Measurements from ENCODE around the gene MGST3. TPM values are rescaled to one million over a fixed set of nuclear protein-coding genes. Genes with fewer than 3 reads are reported as not detected.

Gene MGST3
- total RNA-seq, 2 donors from 2014 or later = 56.7 to 70.0 TPM

DNA sequence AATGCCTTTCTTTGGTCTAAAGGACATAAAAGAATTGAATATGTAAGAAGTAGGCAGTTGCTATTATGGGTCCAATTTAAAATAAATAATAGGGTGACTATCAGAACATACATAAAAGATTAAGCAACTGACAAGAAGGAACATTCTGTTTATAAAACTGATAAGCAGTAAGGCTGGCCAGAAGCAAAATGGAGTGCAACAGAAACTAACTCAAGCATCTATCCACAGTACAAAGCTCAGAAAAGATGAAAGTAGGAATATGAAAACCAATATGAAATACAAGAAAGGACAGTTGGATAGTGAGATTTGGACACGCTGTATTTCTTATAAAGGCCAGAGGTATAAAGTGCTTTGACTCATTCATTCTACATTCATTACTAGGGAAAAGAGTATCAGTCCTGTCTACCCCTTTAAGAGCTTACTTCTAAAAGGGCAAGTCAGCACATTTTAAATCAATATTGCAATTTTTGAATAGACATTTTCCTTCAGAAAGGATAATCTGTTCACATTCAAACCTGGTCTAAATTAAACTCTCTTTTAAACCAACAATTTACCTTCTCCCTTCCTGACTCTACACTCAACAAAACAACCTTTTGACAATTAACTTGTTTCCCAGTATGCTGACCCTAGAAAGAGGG, 52.9 kb downstream of the MGST3 start:
- TF ChIP-seq, protein P1, sequence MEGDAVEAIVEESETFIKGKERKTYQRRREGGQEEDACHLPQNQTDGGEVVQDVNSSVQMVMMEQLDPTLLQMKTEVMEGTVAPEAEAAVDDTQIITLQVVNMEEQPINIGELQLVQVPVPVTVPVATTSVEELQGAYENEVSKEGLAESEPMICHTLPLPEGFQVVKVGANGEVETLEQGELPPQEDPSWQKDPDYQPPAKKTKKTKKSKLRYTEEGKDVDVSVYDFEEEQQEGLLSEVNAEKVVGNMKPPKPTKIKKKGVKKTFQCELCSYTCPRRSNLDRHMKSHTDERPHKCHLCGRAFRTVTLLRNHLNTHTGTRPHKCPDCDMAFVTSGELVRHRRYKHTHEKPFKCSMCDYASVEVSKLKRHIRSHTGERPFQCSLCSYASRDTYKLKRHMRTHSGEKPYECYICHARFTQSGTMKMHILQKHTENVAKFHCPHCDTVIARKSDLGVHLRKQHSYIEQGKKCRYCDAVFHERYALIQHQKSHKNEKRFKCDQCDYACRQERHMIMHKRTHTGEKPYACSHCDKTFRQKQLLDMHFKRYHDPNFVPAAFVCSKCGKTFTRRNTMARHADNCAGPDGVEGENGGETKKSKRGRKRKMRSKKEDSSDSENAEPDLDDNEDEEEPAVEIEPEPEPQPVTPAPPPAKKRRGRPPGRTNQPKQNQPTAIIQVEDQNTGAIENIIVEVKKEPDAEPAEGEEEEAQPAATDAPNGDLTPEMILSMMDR (IDR thresholded peaks at IDR 0.05) = no peak
- TF ChIP-seq POLR2A (IDR thresholded peaks at IDR 0.05) = no peak
- H3K36me3 ChIP-seq (replicated peaks in 1 of 2; ENCODE audit: insufficient read depth in 1 of 2, low read depth in 2 of 2) = peaks cover 0 to 2% of the 10 kb centered on the region in 2 donors
- intact Hi-C loops (cut with DNase I) = no loop called here
- WGBS, 2 donors = 30 to 92% methylated on average over 1 of the region's 1 CpG
- H3K9me3 ChIP-seq = no peaks in the 10 kb centered on the region
- H3K4me1 ChIP-seq = peaks cover 10% of the 10 kb centered on the region
- H3K4me3 ChIP-seq = no peak overlapping the region
- ATAC-seq (no peak), DNase-seq (no peak)
- no peak overlapping the region for H3K27ac ChIP-seq
- no peaks in the 10 kb centered on the region for H3K27me3 ChIP-seq

DNA sequence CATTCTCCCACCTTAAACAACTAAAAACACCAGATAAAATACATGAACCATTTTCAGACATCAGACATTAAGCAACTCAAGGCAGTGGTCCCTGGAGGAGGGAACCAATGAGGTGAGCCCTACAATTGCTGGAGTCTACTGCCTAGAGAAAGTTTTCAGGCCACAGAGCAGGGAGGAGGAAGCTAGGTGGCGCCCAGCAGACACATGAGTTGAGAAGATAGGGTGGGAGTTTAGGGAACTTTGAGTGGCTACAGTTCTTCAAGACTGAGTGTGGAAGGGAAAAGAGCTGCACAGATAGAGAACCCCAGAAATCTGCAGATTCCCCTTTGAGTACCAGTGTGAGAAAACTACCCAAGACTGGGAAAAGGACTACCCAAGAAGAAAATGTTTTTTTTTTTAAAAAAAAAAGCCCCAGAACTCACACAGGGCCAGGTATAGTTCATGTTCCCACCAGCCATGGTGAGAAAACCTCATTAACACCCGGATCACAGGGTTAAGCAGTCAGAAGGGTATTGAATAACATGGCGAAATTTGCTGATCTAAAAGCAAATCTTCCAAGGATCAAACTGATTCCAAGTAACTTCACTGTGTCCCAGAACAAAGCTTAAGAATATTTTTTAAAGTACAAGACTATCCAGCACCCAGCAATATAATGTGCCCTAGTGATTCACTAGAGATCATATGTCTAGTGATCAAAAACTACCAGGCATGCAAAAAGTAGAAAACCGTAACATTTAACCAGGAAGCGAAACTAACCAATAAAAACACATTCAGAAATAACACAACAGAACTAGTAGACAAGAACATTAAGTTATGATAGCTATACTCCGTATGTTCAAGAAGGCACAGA, 55.3 kb downstream of the MGST3 start:
- no peak for ATAC-seq

DNA sequence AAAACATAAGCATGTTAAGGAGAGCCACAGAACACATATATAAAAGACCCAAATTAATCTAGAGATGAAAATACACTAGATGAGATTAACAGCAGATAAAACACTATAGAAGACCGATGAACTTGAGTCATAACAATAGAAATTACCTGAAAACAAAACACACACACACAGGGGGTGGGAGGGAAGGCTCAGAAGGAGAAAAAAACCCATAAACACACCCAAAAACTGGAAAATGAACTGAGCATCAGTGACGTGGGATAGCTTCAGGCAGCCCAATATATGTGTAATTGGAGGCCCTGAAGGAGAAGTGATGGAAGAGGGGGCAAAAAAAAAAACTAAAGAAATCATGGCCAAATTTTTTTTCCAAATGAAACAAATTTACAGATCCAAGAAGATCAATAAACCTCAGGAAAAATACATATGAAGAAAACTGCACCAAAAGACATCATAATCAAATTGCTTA, 56.0 kb downstream of the MGST3 start:
- intact Hi-C loops (cut with DNase I) = no loop called here
- Histone ChIP-seq H3K4me3 (no peak overlapping the region), H3K36me3 (replicated peaks in 1 of 2; ENCODE audit: insufficient read depth in 1 of 2, low read depth in 2 of 2) (no peaks in the 10 kb centered on the region), H3K9me3 (no peaks in the 10 kb centered on the region), H3K4me1 (peaks cover 14% of the 10 kb centered on the region), H3K27ac (no peak overlapping the region), H3K27me3 (no peaks in the 10 kb centered on the region)
- ATAC-seq = no peak
- DNase-seq = no peak
- no peak for TF ChIP-seq POLR2A (IDR thresholded peaks at IDR 0.05)
- TF ChIP-seq, protein P1 (IDR thresholded peaks at IDR 0.05) = no peak
- WGBS, 2 donors = 86 to 94% methylated on average over 2 of the region's 2 CpGs

More for the DNA sequence above, 55.3 kb downstream of the MGST3 start:
- Histone ChIP-seq H3K9me3 (no peaks in the 10 kb centered on the region), H3K4me3 (no peak overlapping the region), H3K36me3 (replicated peaks in 1 of 2; ENCODE audit: insufficient read depth in 1 of 2, low read depth in 2 of 2) (peaks cover 0 to under 1% of the 10 kb centered on the region in 2 donors), H3K27me3 (no peaks in the 10 kb centered on the region), H3K4me1 (peaks cover 14% of the 10 kb centered on the region), H3K27ac (no peak overlapping the region)
- intact Hi-C loops (cut with DNase I) = no loop called here
- DNase-seq = no peak
- TF ChIP-seq POLR2A (IDR thresholded peaks at IDR 0.05) = no peak
- TF ChIP-seq, protein P1 (IDR thresholded peaks at IDR 0.05) = no peak
- WGBS, 2 donors = 81 to 92% methylated on average over 6 of the region's 6 CpGs

DNA sequence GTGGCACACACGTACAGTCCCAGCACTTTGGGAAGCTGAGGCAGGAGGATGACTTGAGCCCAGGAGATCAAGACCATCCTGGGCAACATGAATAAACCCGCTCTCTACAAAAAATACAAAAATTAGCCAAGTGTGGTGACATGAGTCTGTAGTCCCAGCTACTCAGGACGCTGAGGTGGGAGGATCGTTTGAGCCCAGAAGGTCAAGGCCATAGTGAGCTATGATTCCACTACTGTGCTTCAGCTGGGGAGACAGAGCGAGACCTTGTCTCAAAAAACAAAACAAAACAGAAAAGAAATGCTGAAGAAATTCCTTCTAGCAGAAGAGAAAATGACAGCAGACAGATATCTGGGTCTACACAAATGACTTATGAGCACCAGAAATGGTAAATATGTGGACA, 57.0 kb downstream of the MGST3 start:
- WGBS, 2 donors = 85 to 89% methylated on average over 5 of the region's 5 CpGs
- DNase-seq (no peak), ATAC-seq (no peak)
- no peaks in the 10 kb centered on the region for H3K27me3 ChIP-seq
- H3K36me3 ChIP-seq (replicated peaks in 1 of 2; ENCODE audit: insufficient read depth in 1 of 2, low read depth in 2 of 2) = no peaks in the 10 kb centered on the region
- TF ChIP-seq, protein P1 (IDR thresholded peaks at IDR 0.05) = no peak
- no peak for TF ChIP-seq POLR2A (IDR thresholded peaks at IDR 0.05)
- intact Hi-C loops (cut with DNase I) = no loop called here
- no peak overlapping the region for H3K4me3 ChIP-seq
- H3K9me3 ChIP-seq = no peaks in the 10 kb centered on the region
- peaks cover 14% of the 10 kb centered on the region for H3K4me1 ChIP-seq
- H3K27ac ChIP-seq = no peak overlapping the region

Data from body of pancreas (tissue), 4 donors.